Measurements from ENCODE around the gene SLC29A4. TPM values are rescaled to one million over a fixed set of nuclear protein-coding genes. Genes with fewer than 3 reads are reported as not detected.

SLC29A4 gene
- total and polyA plus RNA-seq, 7 donors = 0.77 to 3.7 (median 2.6) TPM

- Histone ChIP-seq H3K4me1 (no peaks in the 10 kb centered on the region), H3K36me3 (ENCODE audit: insufficient read depth in 1 of 2, low read depth in 1 of 2) (no peaks in the 10 kb centered on the region), H3K4me3 (no peak overlapping the region), H3K9me3 (no peaks in the 10 kb centered on the region), H3K27ac (no peak overlapping the region), H3K27me3 (ENCODE audit: insufficient read depth in 3 of 3, low read length in 2 of 3) (peaks cover 0 to 7% (median 3%) of the 10 kb centered on the region in 3 donors)
- intact Hi-C loops (cut with DNase I) = no loop called here
- no peak for TF ChIP-seq CTCF (IDR thresholded peaks at IDR 0.05)
- WGBS, 3 donors = 67 to 80% (median 70%) methylated on average over 14 of the region's 14 CpGs
- DNase-seq = no peak
- no peak for ATAC-seq
Observed at GRCh38 chr7:5294169-5294987, 11.6 kb downstream of the SLC29A4 start.

GRCh38 chr7:5295039-5296014 is 12.6 kb downstream of the SLC29A4 start:
- Histone ChIP-seq H3K27me3 (ENCODE audit: insufficient read depth in 3 of 3, low read length in 2 of 3) (peaks cover 0 to 7% (median 3%) of the 10 kb centered on the region in 3 donors), H3K36me3 (ENCODE audit: insufficient read depth in 1 of 2, low read depth in 1 of 2) (no peaks in the 10 kb centered on the region), H3K9me3 (no peaks in the 10 kb centered on the region), H3K4me1 (no peaks in the 10 kb centered on the region), H3K27ac (no peak overlapping the region), H3K4me3 (no peak overlapping the region)
- no peak for DNase-seq
- ATAC-seq = no peak
- no peak for TF ChIP-seq CTCF (IDR thresholded peaks at IDR 0.05)
- intact Hi-C loops (cut with DNase I) = no loop called here
- WGBS, 3 donors = 82 to 85% (median 83%) methylated on average over 28 to 33 of the region's 33 CpGs

GRCh38 chr7:5296015-5296610 is 13.4 kb downstream of the SLC29A4 start:
- ATAC-seq = no peak
- TF ChIP-seq CTCF (IDR thresholded peaks at IDR 0.05) = no peak
- no peaks in the 10 kb centered on the region for H3K36me3 ChIP-seq (ENCODE audit: insufficient read depth in 1 of 2, low read depth in 1 of 2)
- intact Hi-C loops (cut with DNase I) = no loop called here
- H3K9me3 ChIP-seq = no peaks in the 10 kb centered on the region
- H3K27ac ChIP-seq = no peak overlapping the region
- WGBS, 3 donors = 55 to 61% (median 61%) methylated on average over 25 to 29 of the region's 29 CpGs
- H3K27me3 ChIP-seq (ENCODE audit: insufficient read depth in 3 of 3, low read length in 2 of 3) = peaks cover 0 to 7% (median 3%) of the 10 kb centered on the region in 3 donors
- no peaks in the 10 kb centered on the region for H3K4me1 ChIP-seq
- no peak overlapping the region for H3K4me3 ChIP-seq
- no peak for DNase-seq

GRCh38 chr7:5296611-5297226 is 14.0 kb downstream of the SLC29A4 start:
- ATAC-seq = no peak
- WGBS, 3 donors = 43 to 52% (median 45%) methylated on average over 13 to 48 of the region's 48 CpGs
- Histone ChIP-seq H3K27ac (no peak overlapping the region), H3K4me1 (no peaks in the 10 kb centered on the region), H3K9me3 (no peaks in the 10 kb centered on the region), H3K36me3 (ENCODE audit: insufficient read depth in 1 of 2, low read depth in 1 of 2) (no peaks in the 10 kb centered on the region), H3K27me3 (ENCODE audit: insufficient read depth in 3 of 3, low read length in 2 of 3) (peaks cover 0 to 7% (median 3%) of the 10 kb centered on the region in 3 donors), H3K4me3 (no peak overlapping the region)
- no peak for TF ChIP-seq CTCF (IDR thresholded peaks at IDR 0.05)
- intact Hi-C loops (cut with DNase I) = no loop called here
- DNase-seq = no peak
